ENCODE data around the gene SPRR2G.
"Not testable (repeated sequence)": the region's sequence is repeated elsewhere in the genome, so short reads cannot be mapped to it uniquely, and the experiment has no call there.

The SPRR2G gene

GRCh38 chr1:153112454-153112853 lies 38.2 kb downstream of the SPRR2G start:
- DNase-seq = not testable (repeated sequence)

- DNase-seq = no peak
Observed at GRCh38 chr1:153100245-153100644, 50.4 kb downstream of the SPRR2G start.
